CD4-positive, CD25-positive, alpha-beta regulatory T cell (primary cell): ENCODE results near the gene CORO1C. TPM values are rescaled to one million over a fixed set of nuclear protein-coding genes. Genes with fewer than 3 reads are reported as not detected.
A peak's percentile ranks its signal among the peaks of the same experiment; 100 is the strongest.
"Not testable (repeated sequence)": the region's sequence is repeated elsewhere in the genome, so short reads cannot be mapped to it uniquely, and the experiment has no call there.

ENCODE experiments used
- ATAC-seq, 2 donors: fragments of 150-1000 bp; cut with Tn5 transposase; one replicate each; pipeline ENCODE4 v1.10.0; 2021; ENCODE audit warnings: low read depth in 2 of 2, moderate number of reproducible peaks in 2 of 2, moderate library complexity in 1 of 2
- DNase-seq, 3 donors: peaks; one replicate each; pipeline versions ENCODE4 v3.0.0 to v3.0.0-alpha.2; 2012 to 2022; ENCODE audit warnings: mixed read lengths in 1 of 3
- H3K27ac ChIP-seq: one replicate; pipeline ENCODE4 v1.7.0; 2013; ENCODE audit warnings: mild to moderate bottlenecking, low read length; ENCODE audit not compliant: insufficient read depth, poor library complexity, severe bottlenecking
- H3K27me3 ChIP-seq: one replicate; pipeline ENCODE4 v1.7.0; 2013; ENCODE audit warnings: low read length; ENCODE audit not compliant: control insufficient read depth, insufficient read depth
- H3K36me3 ChIP-seq: one replicate; pipeline ENCODE4 v1.7.0; 2013; ENCODE audit warnings: mild to moderate bottlenecking, low read length, moderate library complexity; ENCODE audit not compliant: control insufficient read depth, insufficient read depth
- H3K4me1 ChIP-seq: 2 replicates; pipeline ENCODE4 v1.7.0; 2013; ENCODE audit warnings: mild to moderate bottlenecking, low read length; ENCODE audit not compliant: insufficient read depth, control insufficient read depth, poor library complexity, severe bottlenecking
- H3K4me3 ChIP-seq: one replicate; pipeline ENCODE4 v1.7.0; 2013; ENCODE audit warnings: low read depth, mild to moderate bottlenecking, low read length, moderate library complexity
- H3K9me3 ChIP-seq, 2 experiments: 1 replicate in 1 of 2; 2 replicates in 1 of 2; pipeline ENCODE4 v1.7.0; 2013; ENCODE audit warnings: low read length in 2 of 2, mild to moderate bottlenecking in 1 of 2, moderate library complexity in 1 of 2; ENCODE audit not compliant: control insufficient read depth in 2 of 2
- H3K27ac Mint-ChIP-seq, 3 donors: one replicate each; pipeline ENCODE4 v1.8.0; 2020 to 2022; ENCODE audit warnings: mild to moderate bottlenecking in 3 of 3, mixed read lengths in 3 of 3, moderate library complexity in 2 of 3
- H3K27me3 Mint-ChIP-seq: one replicate; pipeline ENCODE4 v1.8.0; 2022; ENCODE audit warnings: mild to moderate bottlenecking, mixed read lengths
- H3K36me3 Mint-ChIP-seq: one replicate; pipeline ENCODE4 v1.8.0; 2020; ENCODE audit warnings: mixed read lengths
- H3K4me1 Mint-ChIP-seq, 4 donors: one replicate each; pipeline ENCODE4 v1.8.0; 2020 to 2022; ENCODE audit warnings: mixed read lengths in 4 of 4, mild to moderate bottlenecking in 1 of 4
- H3K4me3 Mint-ChIP-seq, 4 donors: one replicate each; pipeline ENCODE4 v1.8.0; 2020 to 2022; ENCODE audit warnings: mild to moderate bottlenecking in 4 of 4, mixed read lengths in 4 of 4, moderate library complexity in 3 of 4
- H3K9me3 Mint-ChIP-seq, 7 donors: one replicate each; pipeline ENCODE4 v1.8.0; 2020 to 2022; ENCODE audit warnings: mixed read lengths in 7 of 7, mild to moderate bottlenecking in 3 of 7, moderate library complexity in 2 of 7
- polyA plus RNA-seq, 4 donors: library from polyadenylated mRNA; unstranded; fragments of 300-500 nt; fragmentation: Illumina TruSeq; gene quantifications; one replicate each; pipeline ENCODE4 v1.2.3, GENCODE V29; 2021
- total RNA-seq: library from RNA; stranded (reverse); gene quantifications from one replicate; pipeline ENCODE4 v1.2.3, GENCODE V29; 2022

Gene CORO1C
- total and polyA plus RNA-seq, 5 donors from 2014 or later, result 9.4 to 22.8 (median 21.2) TPM

DNA sequence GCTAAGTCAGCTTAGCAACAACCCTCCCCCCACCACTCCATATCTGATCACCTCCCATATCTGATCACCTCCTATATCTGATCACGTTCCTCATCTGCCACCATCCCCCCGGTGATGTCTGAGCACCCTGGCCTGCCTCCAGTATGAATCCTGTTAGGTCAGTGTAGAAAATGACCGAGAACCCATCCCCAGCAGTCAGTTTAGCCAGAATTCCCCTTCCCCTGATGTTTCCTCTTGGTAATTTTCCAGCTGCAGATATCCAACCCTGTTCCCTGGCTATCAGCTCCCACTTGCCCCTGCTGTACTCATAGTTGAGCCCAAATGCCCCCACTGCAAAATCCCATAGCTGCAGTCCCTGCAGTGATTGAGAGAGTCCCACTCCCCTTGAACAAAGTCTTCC, 110.2 kb downstream of the CORO1C start:
- no peaks in the 10 kb centered on the region for H3K9me3 ChIP-seq
- Mint-ChIP-seq H3K27me3 (no peaks in the 10 kb centered on the region), H3K9me3 (peaks cover 0 to 4% (median 0%) of the 10 kb centered on the region in 7 donors), H3K36me3 (peaks cover 55% of the 10 kb centered on the region), H3K4me1 (peaks cover 20 to 97% (median 58%) of the 10 kb centered on the region in 4 donors), H3K4me3 (peak overlapping the region in 3 of 4 donors; percentile 31 to 56 (median 48)), H3K27ac (peak overlapping the region; percentile 69 to 87 (median 71))
- H3K27ac ChIP-seq, result peak overlapping the region; percentile 17
- H3K36me3 ChIP-seq, result peaks cover 70% of the 10 kb centered on the region
- ATAC-seq (no peak), DNase-seq (no peak)
- H3K4me1 ChIP-seq, result peaks cover 77% of the 10 kb centered on the region
- no peak overlapping the region for H3K4me3 ChIP-seq
- H3K27me3 ChIP-seq, result no peaks in the 10 kb centered on the region

DNA sequence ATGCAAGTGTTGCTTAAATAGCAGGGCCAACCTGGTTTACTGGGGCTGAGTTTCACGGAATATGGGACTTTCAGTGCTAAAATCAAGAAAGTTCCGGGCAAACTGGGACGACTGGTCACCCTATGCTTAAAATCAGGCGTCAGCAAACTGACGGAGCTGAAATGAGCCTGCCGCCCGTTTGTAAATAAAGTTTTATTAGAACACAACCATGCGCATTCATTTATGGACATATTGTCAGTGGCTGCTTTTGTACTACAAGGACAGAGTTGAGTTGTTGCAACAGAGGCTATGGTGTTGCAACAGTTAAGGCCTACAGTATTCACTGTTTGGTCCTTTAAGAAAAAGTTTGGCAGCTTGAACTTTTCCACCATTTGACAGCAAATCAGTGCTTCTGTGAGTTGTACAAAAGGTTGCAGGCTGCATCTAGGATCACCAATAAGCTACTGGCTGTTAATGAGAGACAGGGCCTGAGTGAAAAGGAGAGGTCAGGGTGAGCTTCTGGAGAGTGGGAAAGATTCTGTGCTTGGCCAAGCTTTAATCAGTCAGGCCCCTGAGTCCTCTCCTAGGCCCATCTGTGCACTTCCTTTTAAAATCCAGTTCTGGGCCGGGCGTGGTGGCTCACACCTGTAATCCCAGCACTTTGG, 111.0 kb downstream of the CORO1C start:
- H3K9me3 ChIP-seq, result peaks cover 2 to 6% of the 10 kb centered on the region in 2 experiments
- H3K36me3 ChIP-seq, result peaks cover 68% of the 10 kb centered on the region
- peak overlapping the region in 2 of 4 donors; percentile 31 to 45 for H3K4me3 Mint-ChIP-seq
- no peak for ATAC-seq
- H3K27me3 Mint-ChIP-seq, result no peaks in the 10 kb centered on the region
- H3K4me1 Mint-ChIP-seq, result peaks cover 20 to 97% (median 54%) of the 10 kb centered on the region in 4 donors
- DNase-seq, result no peak
- H3K9me3 Mint-ChIP-seq, result peaks cover 0 to 10% (median 0%) of the 10 kb centered on the region in 7 donors
- no peak overlapping the region for H3K4me3 ChIP-seq
- peaks cover 51% of the 10 kb centered on the region for H3K36me3 Mint-ChIP-seq
- H3K27me3 ChIP-seq, result no peaks in the 10 kb centered on the region
- peak overlapping the region; percentile 79 for H3K27ac ChIP-seq
- H3K4me1 ChIP-seq, result peaks cover 69% of the 10 kb centered on the region
- peak overlapping the region; percentile 87 to 93 (median 88) for H3K27ac Mint-ChIP-seq

DNA sequence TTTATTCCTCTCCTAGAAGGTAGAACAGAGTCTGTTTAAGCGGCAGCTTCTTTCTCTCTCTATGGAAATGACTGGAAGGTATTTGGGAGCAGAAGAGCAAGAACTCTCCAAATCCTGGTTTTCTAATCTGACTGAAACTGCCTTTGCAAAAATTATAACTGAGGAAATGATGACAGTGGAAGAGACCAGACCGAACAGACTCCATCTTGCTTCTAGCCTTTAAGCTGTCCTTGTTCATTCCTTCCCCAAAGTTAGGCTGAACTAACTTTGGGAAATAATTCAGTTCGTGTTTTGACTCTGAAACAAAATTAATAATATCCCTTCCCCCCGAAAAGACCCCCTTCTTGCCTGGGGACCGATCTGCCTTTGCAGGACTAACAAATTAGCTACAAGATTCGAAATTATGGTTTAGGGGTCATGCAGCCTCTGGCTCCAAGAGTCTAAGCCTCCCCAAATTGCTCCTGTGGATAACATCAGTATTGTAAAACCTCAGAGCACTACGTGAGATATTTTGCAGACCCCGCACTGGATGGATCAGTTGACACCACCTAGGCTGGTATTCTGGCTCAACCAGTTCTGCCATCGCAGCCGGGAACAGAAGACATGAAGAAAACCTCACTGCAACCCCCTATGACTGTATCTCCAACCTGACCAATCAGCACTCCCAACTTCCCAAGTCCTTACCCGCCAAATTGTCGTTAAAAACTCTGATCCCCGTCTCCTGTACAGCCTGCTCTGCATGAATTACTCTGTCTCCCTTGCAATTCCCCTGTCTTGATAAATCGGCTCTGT, 111.8 kb downstream of the CORO1C start:
- DNase-seq (no peak), ATAC-seq (no peak)
- peaks cover 0 to 10% (median 1%) of the 10 kb centered on the region in 7 donors for H3K9me3 Mint-ChIP-seq
- H3K27me3 Mint-ChIP-seq, result no peaks in the 10 kb centered on the region
- Histone ChIP-seq H3K36me3 (peaks cover 61% of the 10 kb centered on the region), H3K9me3 (peaks cover 2 to 6% of the 10 kb centered on the region in 2 experiments), H3K27ac (peak overlapping the region; percentile 79), H3K4me1 (peaks cover 61% of the 10 kb centered on the region), H3K4me3 (no peak overlapping the region), H3K27me3 (no peaks in the 10 kb centered on the region)
- peak overlapping the region in 1 of 4 donors; percentile 31 for H3K4me3 Mint-ChIP-seq
- peaks cover 46% of the 10 kb centered on the region for H3K36me3 Mint-ChIP-seq
- H3K4me1 Mint-ChIP-seq, result peaks cover 20 to 92% (median 47%) of the 10 kb centered on the region in 4 donors
- peak overlapping the region; percentile 45 to 92 (median 91) for H3K27ac Mint-ChIP-seq

DNA sequence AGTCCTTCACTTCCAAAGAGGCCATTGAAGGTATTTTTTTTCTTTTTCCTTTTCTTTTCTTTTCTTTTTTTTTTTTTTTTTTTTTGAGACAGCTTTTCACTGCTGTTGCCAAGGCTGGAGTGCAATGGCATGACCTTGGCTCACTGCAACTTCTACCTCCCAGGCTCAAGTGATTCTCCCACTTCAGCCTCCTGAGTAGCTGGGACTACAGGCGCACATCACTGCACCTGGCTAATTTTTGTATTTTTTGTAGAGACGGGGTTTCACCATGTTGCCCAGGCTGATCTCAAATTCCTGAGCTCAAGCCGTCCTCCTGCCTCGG, 112.4 kb downstream of the CORO1C start:
- H3K36me3 Mint-ChIP-seq, result peaks cover 42% of the 10 kb centered on the region
- H3K27ac ChIP-seq, result peak overlapping the region; percentile 79
- H3K36me3 ChIP-seq, result peaks cover 55% of the 10 kb centered on the region
- H3K9me3 Mint-ChIP-seq, result peaks cover 0 to 10% (median 1%) of the 10 kb centered on the region in 7 donors
- H3K4me1 ChIP-seq, result peaks cover 57% of the 10 kb centered on the region
- peak overlapping the region in 2 of 4 donors; percentile 52 to 91 for H3K4me3 Mint-ChIP-seq
- DNase-seq, H3K4me3 ChIP-seq, ATAC-seq, H3K27me3 Mint-ChIP-seq, H3K27me3 ChIP-seq, H3K9me3 ChIP-seq: not testable (repeated sequence)
- H3K4me1 Mint-ChIP-seq, result peaks cover 20 to 90% (median 51%) of the 10 kb centered on the region in 4 donors
- H3K27ac Mint-ChIP-seq, result peak overlapping the region; percentile 5 to 92 (median 91)

DNA sequence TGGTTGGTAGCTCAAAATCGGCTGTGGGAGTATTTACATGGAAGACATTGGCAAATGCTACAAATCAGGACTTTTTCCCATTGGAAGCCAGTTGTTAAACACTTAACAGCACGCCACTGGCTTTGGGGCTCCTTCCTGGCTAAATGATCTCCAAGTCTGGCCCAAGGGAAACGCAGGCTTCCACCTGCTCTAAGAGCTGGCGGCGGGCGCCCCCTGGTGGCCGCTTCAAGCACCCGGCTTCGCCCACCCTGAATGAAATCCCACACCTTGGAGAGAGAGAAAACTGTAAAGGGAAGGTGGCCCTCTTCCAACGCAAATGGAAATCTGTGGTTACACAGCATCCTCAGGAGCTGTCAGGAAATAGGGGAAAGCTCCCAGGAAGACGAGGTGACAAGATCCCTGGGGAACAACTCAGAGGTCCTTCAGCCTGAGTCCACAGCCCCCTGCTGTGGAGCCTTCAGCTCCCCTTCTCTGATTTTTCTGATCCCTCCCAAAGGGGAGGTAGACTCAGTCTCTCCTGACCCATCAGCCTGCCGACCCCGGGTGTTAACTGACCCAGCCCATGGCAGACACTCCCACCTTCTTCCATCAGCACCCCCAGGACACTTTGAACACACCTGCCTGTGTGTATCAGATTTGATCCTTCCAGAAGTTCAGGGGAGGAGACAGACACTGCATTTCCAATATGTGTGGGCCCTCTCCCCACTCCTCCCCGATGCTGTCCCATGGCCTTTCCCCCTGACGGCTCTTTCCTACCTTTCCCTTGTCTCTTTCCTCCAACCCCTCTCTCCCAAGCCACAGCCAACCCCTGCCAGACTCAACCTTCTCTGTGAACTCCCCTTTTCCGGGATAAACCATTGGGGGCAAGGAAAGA, 113.0 kb downstream of the CORO1C start:
- DNase-seq (peak; percentile 68 to 78 (median 76)), ATAC-seq (peak; percentile 54 to 60)
- Mint-ChIP-seq H3K36me3 (peaks cover 36% of the 10 kb centered on the region), H3K4me3 (peak overlapping the region; percentile 33 to 91 (median 66)), H3K27ac (peak overlapping the region; percentile 91 to 98 (median 92)), H3K27me3 (no peaks in the 10 kb centered on the region), H3K4me1 (peaks cover 20 to 84% (median 50%) of the 10 kb centered on the region in 4 donors), H3K9me3 (peaks cover 0 to 10% (median 0%) of the 10 kb centered on the region in 7 donors)
- peaks cover 49% of the 10 kb centered on the region for H3K36me3 ChIP-seq
- no peak overlapping the region for H3K4me3 ChIP-seq
- H3K4me1 ChIP-seq, result peaks cover 55% of the 10 kb centered on the region
- no peaks in the 10 kb centered on the region for H3K27me3 ChIP-seq
- H3K9me3 ChIP-seq, result peaks cover 2 to 6% of the 10 kb centered on the region in 2 experiments
- H3K27ac ChIP-seq, result peak overlapping the region; percentile 79

DNA sequence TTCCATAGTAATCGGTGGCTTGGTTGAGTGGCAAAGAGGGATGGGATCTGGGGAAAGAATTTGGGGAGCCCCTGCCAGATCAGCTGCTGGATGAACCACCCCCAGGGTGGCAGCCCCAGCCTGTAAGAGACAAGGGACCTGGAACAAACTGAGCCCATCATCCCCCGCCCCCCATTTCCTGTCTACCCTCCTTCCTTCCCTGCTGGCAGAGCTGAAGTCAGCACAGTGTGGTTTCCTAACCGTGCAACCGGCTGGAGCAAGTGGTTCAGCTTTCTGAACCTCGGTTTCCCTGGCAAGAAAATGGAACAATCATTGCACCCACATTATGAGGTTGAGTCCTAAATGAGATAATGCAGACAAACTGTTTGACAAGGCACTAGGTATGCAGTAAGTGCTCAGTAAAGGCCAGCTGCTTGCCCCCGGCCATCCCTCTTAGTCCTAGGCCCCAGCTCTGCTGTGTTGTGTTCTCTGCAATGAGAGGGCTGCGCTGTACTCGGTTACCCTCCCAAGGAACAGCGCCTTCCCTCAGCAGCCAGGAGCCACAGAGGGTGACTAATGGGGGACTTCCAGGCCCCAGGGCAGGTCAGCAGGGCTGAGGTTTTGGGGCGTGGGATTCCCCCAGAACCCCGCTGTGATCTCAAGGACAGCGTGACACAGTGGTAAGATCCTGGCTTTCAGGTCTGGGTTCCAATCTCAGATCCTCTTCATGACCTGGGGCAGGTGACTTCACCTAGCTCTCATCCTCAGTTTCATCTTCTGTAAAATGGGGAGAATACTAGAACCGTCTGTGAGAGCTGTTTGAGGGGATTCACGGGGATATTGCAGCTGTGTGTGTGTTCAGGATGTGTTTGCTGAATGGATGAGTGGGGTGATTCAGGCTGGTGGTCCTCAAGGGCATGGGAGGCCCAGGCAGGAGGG, 114.1 kb downstream of the CORO1C start:
- Mint-ChIP-seq H3K36me3 (peaks cover 32% of the 10 kb centered on the region), H3K27ac (peak overlapping the region; percentile 88 to 94 (median 92))
- H3K4me1 ChIP-seq, result peaks cover 44% of the 10 kb centered on the region

More for the DNA sequence above, 114.1 kb downstream of the CORO1C start:
- Histone ChIP-seq H3K27me3 (no peaks in the 10 kb centered on the region), H3K9me3 (peaks cover 2 to 6% of the 10 kb centered on the region in 2 experiments), H3K36me3 (peaks cover 38% of the 10 kb centered on the region), H3K27ac (peak overlapping the region; percentile 79), H3K4me3 (peak overlapping the region; percentile 9)
- peak; percentile 44 to 72 (median 60) for DNase-seq
- Mint-ChIP-seq H3K4me3 (peak overlapping the region; percentile 59 to 91 (median 71)), H3K9me3 (peaks cover 0 to 10% (median 0%) of the 10 kb centered on the region in 7 donors), H3K4me1 (peaks cover 20 to 76% (median 48%) of the 10 kb centered on the region in 4 donors), H3K27me3 (no peaks in the 10 kb centered on the region)
- ATAC-seq, result peak; percentile 73 to 75
